CD8-positive, alpha-beta memory T cell (primary cell): ENCODE data around the gene RASGEF1C. TPM values are rescaled to one million over a fixed set of nuclear protein-coding genes. Genes with fewer than 3 reads are reported as not detected.

Source experiments
- CTCF ChIA-PET: fragments of 350-600 bp; sonication (Branson Sonifier 250); formaldehyde crosslinking; loops from one replicate; lab custom pipeline; 2021; ENCODE audit warnings: antibody characterized with exemption; lab: Charles Lee
- POLR2A ChIA-PET: fragments of 350-600 bp; sonication (Branson Sonifier 250); formaldehyde crosslinking; loops from one replicate; lab custom pipeline; 2021; ENCODE audit warnings: antibody characterized with exemption; lab: Charles Lee
- DNase-seq, 5 donors: peaks; one replicate each; pipeline versions ENCODE4 v3.0.0 to v3.0.0-alpha.2; 2020 to 2022; ENCODE audit warnings: mixed read lengths in 1 of 5
- H3K27ac ChIP-seq: one replicate; pipeline ENCODE4 v1.7.0; 2013; ENCODE audit warnings: low read depth, mild to moderate bottlenecking, low read length, moderate library complexity
- H3K27me3 ChIP-seq: 2 replicates; pipeline ENCODE4 v1.7.0; 2013; ENCODE audit warnings: low read length, mild to moderate bottlenecking; ENCODE audit not compliant: insufficient read depth, poor library complexity, severe bottlenecking
- H3K36me3 ChIP-seq: 2 replicates; pipeline ENCODE4 v1.7.0; 2013; ENCODE audit warnings: mild to moderate bottlenecking, low read length, moderate library complexity; ENCODE audit not compliant: insufficient read depth
- H3K4me1 ChIP-seq: 2 replicates; pipeline ENCODE4 v1.7.0; 2013; ENCODE audit warnings: mild to moderate bottlenecking, low read length, moderate library complexity; ENCODE audit not compliant: insufficient read depth
- H3K4me3 ChIP-seq: 2 replicates; pipeline ENCODE4 v1.7.0; 2013; ENCODE audit warnings: mild to moderate bottlenecking, low read length
- H3K9me3 ChIP-seq: 2 replicates; pipeline ENCODE4 v1.7.0; 2013; ENCODE audit warnings: mild to moderate bottlenecking, low read length
- H3K27ac Mint-ChIP-seq, 8 donors: one replicate each; pipeline ENCODE4 v1.8.0; 2020 to 2021; ENCODE audit warnings: mixed read lengths in 8 of 8, mild to moderate bottlenecking in 6 of 8, inconsistent platforms in 3 of 8, moderate library complexity in 3 of 8
- H3K27me3 Mint-ChIP-seq, 2 donors: one replicate each; pipeline ENCODE4 v1.8.0; 2020 to 2021; ENCODE audit warnings: mixed read lengths in 2 of 2, mild to moderate bottlenecking in 1 of 2, moderate library complexity in 1 of 2
- H3K36me3 Mint-ChIP-seq, 3 donors: one replicate each; pipeline ENCODE4 v1.8.0; 2020 to 2021; ENCODE audit warnings: mixed read lengths in 3 of 3, inconsistent platforms in 1 of 3, mild to moderate bottlenecking in 1 of 3
- H3K4me1 Mint-ChIP-seq, 3 donors: one replicate each; pipeline ENCODE4 v1.8.0; 2020 to 2021; ENCODE audit warnings: mixed read lengths in 3 of 3, inconsistent platforms in 1 of 3, mild to moderate bottlenecking in 1 of 3
- H3K4me3 Mint-ChIP-seq, 7 donors: one replicate each; pipeline ENCODE4 v1.8.0; 2020 to 2021; ENCODE audit warnings: mixed read lengths in 7 of 7, mild to moderate bottlenecking in 6 of 7, moderate library complexity in 4 of 7, inconsistent platforms in 2 of 7
- H3K9me3 Mint-ChIP-seq, 5 donors: one replicate each; pipeline ENCODE4 v1.8.0; 2020 to 2022; ENCODE audit warnings: mixed read lengths in 5 of 5, mild to moderate bottlenecking in 3 of 5, moderate library complexity in 2 of 5, inconsistent platforms in 1 of 5
- polyA plus RNA-seq: library from polyadenylated mRNA; unstranded; fragments of 300-500 nt; fragmentation: Illumina TruSeq; gene quantifications from one replicate; pipeline ENCODE4 v1.2.3, GENCODE V29; 2021
- total RNA-seq, 2 experiments: library from RNA; stranded (reverse); gene quantifications; one replicate each; pipeline ENCODE4 v1.2.3, GENCODE V29; 2021

RASGEF1C gene
- total and polyA plus RNA-seq, 3 experiments from 2014 or later = not detected

GRCh38 chr5:180056153-180056552, 152.9 kb downstream of the RASGEF1C start:
- H3K4me3 Mint-ChIP-seq = no peak overlapping the region
- H3K4me1 ChIP-seq = no peaks in the 10 kb centered on the region
- H3K36me3 Mint-ChIP-seq = peaks cover 0 to 1% (median 0%) of the 10 kb centered on the region in 3 donors
- H3K27ac Mint-ChIP-seq = peak overlapping the region in 1 of 8 donors; percentile 1
- CTCF ChIA-PET = no interaction called here
- no peaks in the 10 kb centered on the region for H3K9me3 ChIP-seq
- no peak for DNase-seq
- H3K9me3 Mint-ChIP-seq = no peaks in the 10 kb centered on the region
- H3K27ac ChIP-seq = no peak overlapping the region
- H3K27me3 Mint-ChIP-seq = peaks cover 0 to 4% of the 10 kb centered on the region in 2 donors
- H3K27me3 ChIP-seq = no peaks in the 10 kb centered on the region
- no peaks in the 10 kb centered on the region for H3K36me3 ChIP-seq
- no peak overlapping the region for H3K4me3 ChIP-seq
- H3K4me1 Mint-ChIP-seq = peaks cover 3 to 9% (median 3%) of the 10 kb centered on the region in 3 donors
- POLR2A ChIA-PET = no interaction called here

GRCh38 chr5:180054226-180054625, 154.8 kb downstream of the RASGEF1C start:
- H3K36me3 ChIP-seq = no peaks in the 10 kb centered on the region
- CTCF ChIA-PET = no interaction called here
- Mint-ChIP-seq H3K4me1 (peaks cover 3 to 9% (median 7%) of the 10 kb centered on the region in 3 donors), H3K27ac (peak overlapping the region in 1 of 8 donors; percentile 1), H3K9me3 (no peaks in the 10 kb centered on the region), H3K27me3 (peaks cover 0 to 5% of the 10 kb centered on the region in 2 donors), H3K36me3 (peaks cover 0 to 1% (median 0%) of the 10 kb centered on the region in 3 donors), H3K4me3 (no peak overlapping the region)
- H3K27ac ChIP-seq = no peak overlapping the region
- POLR2A ChIA-PET = interaction anchor here (0.7 kb wide), 1 partner anchor 750 kb away, joined by 3 read pairs; no protein-coding TSS in a partner anchor
- DNase-seq = no peak
- H3K27me3 ChIP-seq = no peaks in the 10 kb centered on the region
- H3K4me3 ChIP-seq = no peak overlapping the region
- H3K4me1 ChIP-seq = no peaks in the 10 kb centered on the region
- no peaks in the 10 kb centered on the region for H3K9me3 ChIP-seq

- no peaks in the 10 kb centered on the region for H3K36me3 ChIP-seq
- H3K27me3 ChIP-seq = no peaks in the 10 kb centered on the region
- Mint-ChIP-seq H3K27me3 (peaks cover 0 to 7% of the 10 kb centered on the region in 2 donors), H3K27ac (no peak overlapping the region), H3K4me1 (peaks cover 3 to 7% (median 5%) of the 10 kb centered on the region in 3 donors), H3K36me3 (peaks cover 0 to 1% (median 0%) of the 10 kb centered on the region in 3 donors), H3K9me3 (no peaks in the 10 kb centered on the region), H3K4me3 (no peak overlapping the region)
- DNase-seq = no peak
- CTCF ChIA-PET = interaction anchor here (1.7 kb wide), 1 partner anchor 8 kb away, joined by 6 read pairs; no protein-coding TSS in a partner anchor
- H3K4me1 ChIP-seq = no peaks in the 10 kb centered on the region
- H3K4me3 ChIP-seq = no peak overlapping the region
- no peaks in the 10 kb centered on the region for H3K9me3 ChIP-seq
- POLR2A ChIA-PET = no interaction called here
- H3K27ac ChIP-seq = no peak overlapping the region
Observed at GRCh38 chr5:180053061-180053602, 155.9 kb downstream of the RASGEF1C start.

GRCh38 chr5:180052211-180052818, 156.7 kb downstream of the RASGEF1C start:
- no peak overlapping the region for H3K4me3 ChIP-seq
- H3K4me1 ChIP-seq = no peaks in the 10 kb centered on the region
- DNase-seq = no peak
- ChIA-PET CTCF (interaction anchor here (1.7 kb wide), 1 partner anchor 9 kb away, joined by 6 read pairs; no protein-coding TSS in a partner anchor), POLR2A (no interaction called here)
- H3K27me3 Mint-ChIP-seq = peaks cover 0 to 11% of the 10 kb centered on the region in 2 donors
- H3K27me3 ChIP-seq = no peaks in the 10 kb centered on the region
- peaks cover 3 to 7% (median 5%) of the 10 kb centered on the region in 3 donors for H3K4me1 Mint-ChIP-seq
- H3K36me3 ChIP-seq = no peaks in the 10 kb centered on the region
- H3K9me3 ChIP-seq = no peaks in the 10 kb centered on the region
- H3K27ac ChIP-seq = no peak overlapping the region
- H3K4me3 Mint-ChIP-seq = no peak overlapping the region
- H3K27ac Mint-ChIP-seq = peak overlapping the region in 1 of 8 donors; percentile 31
- H3K36me3 Mint-ChIP-seq = peaks cover 0 to 1% (median 0%) of the 10 kb centered on the region in 3 donors
- no peaks in the 10 kb centered on the region for H3K9me3 Mint-ChIP-seq

Other genes starting within 250 kb of the RASGEF1C start
- 10 to 100 TPM; 15.7 to 15.9 TPM for gene RNF130, start 137.5 kb downstream of the RASGEF1C start, total RNA-seq
- 22.7 TPM for gene RNF130, start 137.5 kb downstream of the RASGEF1C start, polyA plus RNA-seq
- gene MAPK9, start 82.9 kb upstream of the RASGEF1C start, total RNA-seq = 10 to 100 TPM; 44.3 to 46.2 TPM
- gene MAPK9, start 82.9 kb upstream of the RASGEF1C start, polyA plus RNA-seq = 34.9 TPM
- 1 to 10 TPM; 1.7 to 1.9 TPM for gene GFPT2, start 144.1 kb upstream of the RASGEF1C start, total RNA-seq
- gene GFPT2, start 144.1 kb upstream of the RASGEF1C start, polyA plus RNA-seq = 0.41 TPM